GM21717 (cell line): Measurements from ENCODE around the gene MEAF6.
A peak's percentile ranks its signal among the peaks of the same experiment; 100 is the strongest.
"Not testable (repeated sequence)": the region's sequence is repeated elsewhere in the genome, so short reads cannot be mapped to it uniquely, and the experiment has no call there.

ENCODE experiments used
- ATAC-seq: cut with Tn5 transposase; IDR thresholded peaks from one replicate; pipeline ENCODE4 v1.9.1; 2021; ENCODE audit warnings: mild to moderate bottlenecking, moderate library complexity; ENCODE audit not compliant: unreplicated experiment

MEAF6 gene

DNA sequence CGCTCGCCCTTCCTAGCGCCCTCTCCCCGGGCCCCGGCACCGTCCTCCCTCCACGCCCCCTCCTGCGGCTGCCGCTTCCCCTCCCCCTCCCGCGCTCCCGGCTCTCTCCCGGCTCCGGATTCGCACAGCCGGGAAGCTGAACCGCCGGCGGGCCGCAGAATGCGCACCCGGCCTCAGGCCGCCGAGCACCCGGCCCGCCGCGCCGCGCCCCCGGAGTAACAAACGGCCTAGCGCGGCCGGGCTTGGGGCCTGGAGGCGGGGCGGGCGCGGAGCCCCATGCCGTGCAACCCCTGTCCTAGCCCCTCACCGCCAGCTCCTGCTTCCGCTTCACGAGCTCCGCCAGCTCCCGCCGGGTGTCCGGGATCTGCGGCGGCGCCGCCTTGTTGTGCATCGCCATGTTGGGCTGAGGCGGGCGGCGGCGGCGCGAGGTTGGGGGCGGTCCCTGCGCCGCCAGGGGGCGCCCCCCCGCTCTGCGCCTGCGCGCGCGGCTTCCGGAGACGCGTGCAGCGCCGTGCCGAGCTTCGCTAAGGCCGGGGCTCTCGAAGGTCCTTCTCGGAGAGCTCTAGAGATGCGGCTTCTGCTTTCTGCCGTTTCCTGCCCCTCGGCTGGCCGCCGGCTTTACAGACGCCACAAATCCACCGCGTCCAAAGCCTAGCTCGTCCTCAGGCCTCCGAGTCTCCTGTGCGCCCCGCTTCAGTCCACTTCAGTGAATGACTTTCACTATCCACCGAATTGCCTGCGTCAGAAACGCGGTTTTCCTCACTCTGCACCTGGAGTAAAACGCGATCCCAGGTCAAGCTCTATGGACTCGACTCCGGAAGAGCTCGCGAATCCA lies at the start of gene MEAF6:
Gene MEAF6 (minus strand): TSS at position 417 of the 835 bp plus-strand sequence. CDS start 20 bp downstream, at position 397.
- peak; percentile 83 for ATAC-seq

DNA sequence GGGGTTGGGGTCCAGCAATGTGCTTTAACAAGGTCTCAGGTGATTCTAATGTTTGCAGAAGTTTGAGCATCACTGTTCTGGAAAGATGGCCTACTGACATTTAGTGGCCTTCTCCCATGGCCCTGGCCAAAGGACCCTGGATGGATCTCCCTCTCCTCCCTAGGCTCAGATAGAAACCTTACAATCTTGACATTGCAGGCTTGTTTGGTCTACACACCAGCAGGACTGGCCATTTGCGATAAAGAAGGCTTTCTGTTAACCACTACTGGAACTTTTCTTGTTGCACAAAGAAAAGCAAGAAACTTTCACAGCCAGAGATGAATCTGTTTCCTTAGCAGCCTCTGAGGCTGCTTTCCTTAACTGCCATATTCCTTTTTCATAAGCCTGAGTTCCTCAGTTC lies 48.4 kb upstream of the MEAF6 start:
- no peak for ATAC-seq

- ATAC-seq, result no peak
Observed at GRCh38 chr1:37561133-37562132, 46.9 kb upstream of the MEAF6 start.

GRCh38 chr1:37560401-37561132 lies 46.0 kb upstream of the MEAF6 start:
- no peak for ATAC-seq

GRCh38 chr1:37559957-37560379 lies 45.4 kb upstream of the MEAF6 start:
- ATAC-seq, result not testable (repeated sequence)

GRCh38 chr1:37559080-37559479 lies 44.5 kb upstream of the MEAF6 start:
- no peak for ATAC-seq

GRCh38 chr1:37558411-37558810 lies 43.8 kb upstream of the MEAF6 start:
- no peak for ATAC-seq

- ATAC-seq, result no peak
Observed at GRCh38 chr1:37557402-37557801, 42.8 kb upstream of the MEAF6 start.

GRCh38 chr1:37556712-37557196 lies 42.2 kb upstream of the MEAF6 start, which contains the start of gene DNALI1:
DNALI1 (plus strand) TSS chr1:37556940; CDS start chr1:37556995, 55 bp downstream.
- ATAC-seq, result no peak

GRCh38 chr1:37553927-37554808 lies 39.6 kb upstream of the MEAF6 start, which contains the start of gene SNIP1:
SNIP1 (minus strand) TSS chr1:37554293; CDS start chr1:37554229, 64 bp downstream.
- ATAC-seq, result peak; percentile 84

DNA sequence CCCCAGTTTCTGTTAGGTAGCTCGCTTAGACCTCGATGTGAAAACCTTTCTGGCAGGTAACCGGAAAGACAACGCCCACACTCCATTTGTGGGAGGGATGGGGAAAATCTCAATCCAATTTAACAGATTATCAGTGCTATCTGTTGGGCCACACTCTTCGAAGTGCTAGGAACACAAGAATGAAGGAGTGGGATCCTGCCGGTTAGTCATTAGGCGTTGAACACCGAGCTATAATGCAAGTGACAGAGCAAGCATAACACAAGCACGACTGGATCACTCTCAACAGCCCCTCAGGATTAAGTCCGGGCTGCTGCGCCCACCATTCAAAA lies 39.0 kb upstream of the MEAF6 start:
- no peak for ATAC-seq

DNA sequence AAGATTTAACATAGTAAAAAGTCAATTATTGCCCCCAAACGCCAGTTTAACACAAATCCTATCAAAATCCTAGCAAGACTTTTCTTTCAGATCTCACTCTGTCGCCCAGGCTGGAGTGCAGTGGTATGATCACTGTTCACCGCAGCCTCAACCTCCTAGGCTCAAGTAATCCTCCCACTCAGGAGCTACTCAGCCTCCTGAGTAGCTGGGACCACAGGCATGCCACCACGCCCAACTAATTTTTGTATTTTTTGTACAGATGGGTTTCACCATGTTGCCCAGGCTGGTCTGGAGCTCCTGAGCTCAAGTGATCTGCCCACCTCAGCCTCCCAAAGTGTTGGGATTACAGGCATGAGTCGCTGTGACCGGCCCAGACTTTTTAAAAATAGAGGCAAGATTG lies 34.8 kb upstream of the MEAF6 start:
- no peak for ATAC-seq

- no peak for ATAC-seq
Observed at GRCh38 chr1:37545019-37545418, 30.5 kb upstream of the MEAF6 start.

DNA sequence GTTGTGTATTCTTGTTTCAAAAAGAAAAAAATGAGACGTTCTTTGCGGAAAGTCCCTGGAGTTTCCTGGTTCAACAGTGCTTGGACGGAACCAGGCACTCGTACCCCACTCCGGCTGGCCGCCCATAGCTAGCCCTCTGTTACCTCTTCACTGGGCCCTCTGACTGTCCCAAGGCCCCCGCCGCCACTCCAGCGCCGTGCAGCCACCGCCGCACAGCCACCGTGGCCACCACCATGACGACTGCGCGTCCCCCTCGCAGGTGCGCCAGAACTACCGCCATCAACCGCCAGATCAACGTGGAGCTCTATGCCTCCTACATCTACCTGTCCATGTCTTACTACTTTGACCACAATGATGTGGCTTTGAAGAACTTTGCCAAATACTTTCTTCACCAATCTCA lies 30.0 kb upstream of the MEAF6 start:
- no peak for ATAC-seq

DNA sequence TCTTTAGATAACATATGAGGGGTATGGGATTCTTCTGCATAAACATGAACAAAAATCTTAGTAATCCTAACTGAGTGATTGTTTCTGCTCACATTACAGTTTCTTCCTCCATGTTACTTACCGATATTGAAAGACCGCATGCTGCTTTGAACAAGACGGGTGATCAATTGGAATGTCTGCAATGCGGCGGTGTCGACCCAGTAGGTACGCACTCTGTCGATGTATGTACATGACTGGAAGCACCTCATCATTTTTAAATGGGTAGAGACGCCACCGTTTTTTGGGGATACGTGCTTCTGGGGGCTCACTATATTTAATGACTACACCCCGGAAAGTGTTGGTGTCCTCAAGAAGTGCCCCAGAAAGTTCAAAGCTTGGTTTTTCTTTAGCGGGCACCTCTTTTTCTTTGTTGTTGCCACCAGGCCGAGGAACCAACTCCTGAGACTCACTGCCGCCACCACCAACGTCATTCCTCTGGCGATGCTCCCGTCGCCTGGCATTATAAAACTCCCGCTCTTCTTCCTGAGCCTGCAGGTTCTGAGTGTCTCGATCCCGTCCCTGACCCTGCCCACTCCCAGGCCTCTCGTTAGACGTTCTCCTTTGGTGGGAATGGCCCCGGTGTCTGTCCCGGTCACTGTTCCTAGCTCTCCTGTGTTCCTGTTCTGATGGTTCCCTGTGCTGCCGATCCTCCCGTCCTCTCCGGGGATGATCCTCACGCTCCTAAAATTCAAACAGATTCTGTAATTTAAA lies 25.6 kb upstream of the MEAF6 start:
- ATAC-seq, result no peak

DNA sequence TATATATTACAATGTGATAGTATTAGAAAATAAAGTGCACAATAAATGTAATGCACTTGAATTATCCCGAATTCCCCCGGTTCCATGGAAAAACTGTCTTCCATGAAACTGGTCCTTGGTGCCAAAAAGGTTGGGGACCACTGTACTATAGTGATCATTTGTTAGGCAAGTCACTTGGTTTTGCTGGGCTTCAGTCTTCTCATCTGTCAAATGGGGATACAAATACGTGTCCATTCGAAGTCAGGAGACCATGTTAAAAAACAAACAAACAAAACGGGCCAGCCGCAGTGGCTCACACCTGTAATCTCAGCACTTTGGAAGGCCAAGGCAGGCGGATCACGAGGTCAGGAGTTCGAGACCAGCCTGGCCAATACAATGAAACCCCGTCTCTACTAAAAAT lies 24.6 kb upstream of the MEAF6 start:
- ATAC-seq, result not testable (repeated sequence)

DNA sequence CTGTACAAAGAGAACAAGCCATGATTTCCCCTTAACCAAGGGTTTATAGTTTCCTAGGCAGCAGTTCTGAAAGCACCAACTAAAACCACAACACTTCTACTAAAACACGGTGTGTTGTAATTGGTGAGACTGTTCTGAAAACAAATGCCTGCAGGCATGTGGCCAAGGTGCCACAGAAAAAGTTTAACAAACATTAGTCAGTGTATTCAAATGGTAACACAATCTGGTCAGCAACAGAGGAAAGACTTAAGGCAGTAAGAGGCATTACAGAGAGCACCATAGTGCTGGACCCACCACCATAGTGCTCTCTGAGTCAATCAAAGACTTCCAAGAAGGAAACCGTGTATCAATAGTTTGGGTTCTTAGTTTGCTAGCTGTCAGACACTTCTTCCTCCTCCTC lies 22.8 kb upstream of the MEAF6 start:
- ATAC-seq, result no peak

DNA sequence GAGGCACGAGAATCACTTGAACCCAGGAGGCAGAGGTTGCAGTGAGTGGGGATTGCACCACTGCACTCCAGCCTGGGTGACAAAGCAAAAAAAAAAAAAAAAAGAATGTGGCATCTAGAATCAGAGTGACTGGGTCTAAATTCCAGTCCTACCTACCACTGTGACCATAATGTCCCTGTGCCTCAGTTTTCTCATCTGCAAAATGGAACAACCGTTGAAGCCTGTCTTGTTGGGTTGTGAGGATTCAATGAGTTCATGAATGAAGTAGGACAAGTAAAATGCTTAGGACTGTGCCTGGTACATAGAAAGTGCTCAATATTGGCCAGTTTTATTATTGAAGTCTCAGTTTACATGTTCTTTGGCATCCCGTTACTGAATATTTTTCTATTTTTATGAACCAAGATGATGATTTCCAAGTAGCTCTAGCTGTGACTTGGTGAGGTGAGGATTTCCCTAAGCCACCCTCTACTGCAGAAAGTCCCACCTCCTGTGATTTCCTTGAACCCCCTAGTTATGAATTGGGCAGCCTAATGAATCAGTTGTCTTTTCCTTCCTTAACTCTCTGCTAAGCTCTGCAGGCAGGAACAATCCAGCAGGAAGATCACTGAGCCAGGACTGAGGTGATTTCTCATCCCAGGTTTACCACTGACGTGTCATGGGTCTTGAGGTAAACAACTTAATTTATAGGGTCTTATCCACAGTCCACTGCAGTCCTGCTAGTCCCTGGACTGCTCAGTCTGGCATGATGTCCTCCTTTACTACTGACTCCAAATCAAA lies 18.9 kb upstream of the MEAF6 start:
- ATAC-seq, result no peak
